IMR-90 (cell line): ENCODE results near the gene RBP5. TPM values are rescaled to one million over a fixed set of nuclear protein-coding genes. Genes with fewer than 3 reads are reported as not detected.

Experiments used
- ATAC-seq: fragments of 200-7000 bp; cut with Tn5 transposase; 2 replicates; pipeline ENCODE4 v1.9.1; 2020; ENCODE audit warnings: low read depth, mild to moderate bottlenecking, moderate library complexity
- BruUV-seq: library from RNA; stranded (reverse); fragments of 400-500 nt; replicated peaks from 2 replicates; lab custom pipeline; 2021; lab: Mats Ljungman, UMichigan
- CTCF ChIA-PET: fragments of 300-600 bp; formaldehyde crosslinking; extraction: SDS; loops from one replicate; lab custom pipeline; 2021; ENCODE audit warnings: antibody characterized with exemption; lab: Yijun Ruan, JAX
- POLR2A ChIA-PET: fragments of 300-600 bp; sonication (Branson Sonifier 250); formaldehyde crosslinking; loops from one replicate; lab custom pipeline; 2022; ENCODE audit warnings: antibody characterized with exemption; ENCODE audit not compliant: unreplicated experiment; lab: Charles Lee
- DNase-seq: peaks from one replicate; pipeline ENCODE4 v3.0.0; 2013
- H2AFZ ChIP-seq: replicated peaks from 2 replicates; pipeline ENCODE3; 2013; ENCODE audit warnings: low read length, mild to moderate bottlenecking; ENCODE audit not compliant: poor library complexity
- H2AK5ac ChIP-seq: 2 replicates; pipeline ENCODE4 v1.6.1; 2013; ENCODE audit warnings: low read depth, low read length, inconsistent platforms
- H2AK9ac ChIP-seq: replicated peaks from 2 replicates; pipeline ENCODE3; 2013; ENCODE audit warnings: mild to moderate bottlenecking, low read depth, low read length, moderate library complexity; ENCODE audit not compliant: poor library complexity
- H2BK120ac ChIP-seq: 2 replicates; pipeline ENCODE4 v1.6.1; 2013; ENCODE audit warnings: low read depth, low read length, inconsistent platforms
- H2BK15ac ChIP-seq: 3 replicates; pipeline ENCODE4 v1.6.1; 2013; ENCODE audit warnings: low read depth, low read length, inconsistent platforms
- H2BK20ac ChIP-seq: 2 replicates; pipeline ENCODE4 v1.6.1; 2013; ENCODE audit warnings: low read depth, mild to moderate bottlenecking, inconsistent platforms, low read length, moderate library complexity
- H2BK5ac ChIP-seq: 2 replicates; pipeline ENCODE4 v1.6.1; 2013; ENCODE audit warnings: mild to moderate bottlenecking, low read depth, low read length, inconsistent platforms; ENCODE audit not compliant: poor library complexity, severe bottlenecking
- H3K14ac ChIP-seq: replicated peaks from 2 replicates; pipeline ENCODE4 v1.6.1; 2013; ENCODE audit warnings: low read depth, low read length, inconsistent platforms
- H3K18ac ChIP-seq: 2 replicates; pipeline ENCODE4 v1.6.1; 2013; ENCODE audit warnings: low read depth, low read length, control low read depth
- H3K23ac ChIP-seq: 2 replicates; pipeline ENCODE4 v1.6.1; 2013; ENCODE audit warnings: low read depth, low read length, inconsistent platforms
- H3K27ac ChIP-seq: 2 replicates; pipeline ENCODE4 v1.5.1; 2013; ENCODE audit warnings: mild to moderate bottlenecking, control low read depth, low read length; ENCODE audit not compliant: insufficient read depth
- H3K27me3 ChIP-seq: 2 replicates; pipeline ENCODE4 v1.6.1; 2013; ENCODE audit warnings: low read length; ENCODE audit not compliant: control insufficient read depth, insufficient read depth
- H3K36me3 ChIP-seq: 2 replicates; pipeline ENCODE4 v1.6.1; 2013; ENCODE audit warnings: low read length, mixed read lengths; ENCODE audit not compliant: control insufficient read depth, insufficient read depth
- H3K4ac ChIP-seq: 2 replicates; pipeline ENCODE4 v1.6.1; 2013; ENCODE audit warnings: low read depth, low read length, inconsistent platforms
- H3K4me1 ChIP-seq: 2 replicates; pipeline ENCODE4 v1.6.1; 2013; ENCODE audit warnings: low read length, mixed read lengths; ENCODE audit not compliant: control insufficient read depth, insufficient read depth
- H3K4me2 ChIP-seq: 2 replicates; pipeline ENCODE4 v1.6.1; 2013; ENCODE audit warnings: low read depth, mild to moderate bottlenecking, control low read depth, low read length, moderate library complexity
- H3K4me3 ChIP-seq: 2 replicates; pipeline ENCODE4 v1.5.1; 2013; ENCODE audit warnings: low read depth, mild to moderate bottlenecking, control low read depth, low read length, moderate library complexity; ENCODE audit not compliant: insufficient read depth
- H3K56ac ChIP-seq: 2 replicates; pipeline ENCODE4 v1.6.1; 2013; ENCODE audit warnings: low read length, inconsistent platforms; ENCODE audit not compliant: insufficient read depth; ENCODE audit errors: extremely low read depth
- H3K79me1 ChIP-seq, 2 experiments: 2 replicates each; pipeline ENCODE4 v1.6.1; 2013; ENCODE audit warnings: low read length in 2 of 2, inconsistent platforms in 1 of 2, low read depth in 1 of 2
- H3K9ac ChIP-seq: 2 replicates; pipeline ENCODE4 v1.6.1; 2013; ENCODE audit warnings: low read depth, low read length, control low read depth
- H3K9me1 ChIP-seq: 2 replicates; pipeline ENCODE4 v1.6.1; 2013; ENCODE audit warnings: low read length, inconsistent platforms; ENCODE audit not compliant: insufficient read depth
- H3K9me3 ChIP-seq: 2 replicates; pipeline ENCODE4 v1.6.1; 2013; ENCODE audit warnings: low read length; ENCODE audit not compliant: control insufficient read depth, insufficient read depth
- H4K20me1 ChIP-seq: 2 replicates; pipeline ENCODE4 v1.6.1; 2013; ENCODE audit warnings: low read length, inconsistent platforms; ENCODE audit not compliant: insufficient read depth
- H4K5ac ChIP-seq: 2 replicates; pipeline ENCODE4 v1.6.1; 2013; ENCODE audit warnings: mild to moderate bottlenecking, low read depth, low read length, control low read depth
- H4K8ac ChIP-seq, 2 experiments: 2 replicates each; pipeline ENCODE4 v1.6.1; 2013; ENCODE audit warnings: low read depth in 2 of 2, low read length in 2 of 2, control low read depth in 1 of 2, inconsistent platforms in 1 of 2
- H4K91ac ChIP-seq: 2 replicates; pipeline ENCODE4 v1.6.1; 2013; ENCODE audit warnings: low read depth, low read length, inconsistent platforms; ENCODE audit not compliant: insufficient read depth
- RAD21 ChIP-seq: IDR thresholded peaks from 2 replicates; pipeline ENCODE4 v1.6.1; 2012; ENCODE audit warnings: low read length, improper control_type of control experiment
- RCOR1 ChIP-seq: IDR thresholded peaks from 2 replicates; pipeline ENCODE4 v1.6.1; 2012; ENCODE audit warnings: mild to moderate bottlenecking, low read length, improper control_type of control experiment; ENCODE audit not compliant: insufficient replicate concordance
- WGBS, 2 experiments: methylation state at CpG; one replicate each; pipeline versions ENCODE4 v1.1.5 to v1.1.7; 2013; ENCODE audit warnings: missing lambda C conversion rate in 2 of 2; ENCODE audit not compliant: insufficient read length in 1 of 2; ENCODE audit errors: extremely low coverage in 2 of 2; 5-methylcytosine and 5-hydroxymethylcytosine counted together
- dilution Hi-C: fragments of 300-500 bp; cut with HindIII; formaldehyde crosslinking; loops from one replicate; pipeline ENCODE4 v1.14.3; 2018; ENCODE audit warnings: low sequenced_read_pairs; ENCODE audit not compliant: unreplicated experiment
- in situ Hi-C: fragments of 300-500 bp; cut with MboI; formaldehyde crosslinking; loops from 3 replicates; pipeline ENCODE4 v1.14.3; 2019; ENCODE audit warnings: low sequenced_read_pairs, inconsistent platforms, mixed read lengths
- intact Hi-C: fragments of 100-400 bp; cut with micrococcal nuclease; formaldehyde crosslinking; loops from 2 replicates; pipeline ENCODE4 v1.10.0; 2022
- polyA plus RNA-seq, 3 experiments: library from polyadenylated mRNA; depleted of rRNA; stranded (reverse); fragments of >200 nt; gene quantifications; 2 replicates each; pipeline ENCODE4 v1.2.3, GENCODE V29; 2012; ENCODE audit warnings: low replicate concordance in 1 of 3
- total RNA-seq: library from RNA; depleted of rRNA; stranded (reverse); fragments of >200 nt; gene quantifications from 2 replicates; pipeline ENCODE4 v1.2.3, GENCODE V29; 2012

Gene RBP5
- total and polyA plus RNA-seq, 2 of the 4 experiments (the other 2 are of a cell fraction): 0.15 TPM; not detected in 1

DNA sequence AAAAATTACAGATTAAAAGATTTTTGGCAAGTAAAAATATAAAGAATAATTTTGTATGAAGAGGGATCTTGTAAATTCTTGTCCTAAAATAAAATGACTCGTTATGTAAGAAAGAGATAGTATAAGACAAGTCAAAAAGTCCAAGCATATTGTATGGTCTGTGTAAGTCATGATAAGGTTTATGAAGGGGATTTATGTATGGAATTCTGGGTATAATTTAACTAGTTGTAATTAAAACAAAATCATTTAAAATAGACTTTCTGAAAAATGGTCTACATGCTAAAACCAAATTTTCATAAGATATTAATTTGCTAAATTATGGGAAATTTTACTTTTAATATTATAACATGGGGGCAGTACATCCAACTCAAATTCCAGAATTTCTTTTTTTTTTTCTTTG is 43.2 kb upstream of the RBP5 start:
- no peak for DNase-seq
- Histone ChIP-seq H2BK5ac (no peak overlapping the region), H3K9me1 (no peaks in the 10 kb centered on the region), H4K91ac (no peak overlapping the region), H3K4me1 (peaks cover 2% of the 10 kb centered on the region; the same call in 1 of the 2 replicates), H3K23ac (no peak overlapping the region), H2BK15ac (no peak overlapping the region), H3K56ac (no peak overlapping the region), H2BK120ac (no peak overlapping the region), H3K27ac (no peak overlapping the region), H2AK5ac (no peak overlapping the region), H3K4me2 (no peak overlapping the region), H3K9me3 (peaks cover 22% of the 10 kb centered on the region), H3K18ac (no peak overlapping the region), H3K9ac (no peak overlapping the region), H4K20me1 (no peaks in the 10 kb centered on the region), H2AK9ac (no peak overlapping the region), H4K5ac (no peak overlapping the region), H3K4me3 (no peak overlapping the region), H3K79me1 (no peaks in the 10 kb centered on the region), H2AFZ (no peak overlapping the region), H4K8ac (no peak overlapping the region), H2BK20ac (no peak overlapping the region), H3K4ac (no peak overlapping the region), H3K27me3 (no peaks in the 10 kb centered on the region), H3K14ac (no peak overlapping the region), H3K36me3 (no peaks in the 10 kb centered on the region)
- TF ChIP-seq RAD21 (no peak), RCOR1 (no peak)
- in situ Hi-C loops (no loop called here), intact Hi-C loops (no loop called here), dilution Hi-C loops (no loop called here)
- no TSS peak for BruUV-seq
- ATAC-seq: no peak
- no CpG with 5 or more reads among the region's 1 CpG for WGBS, 2 experiments
- CTCF ChIA-PET: no interaction called here
- POLR2A ChIA-PET: no interaction called here
